GM19395 (cell line): ENCODE measurements around the gene TXNIP.

Source experiments
- ATAC-seq: cut with Tn5 transposase; IDR thresholded peaks from one replicate; pipeline ENCODE4 v1.9.1; 2021; ENCODE audit warnings: mild to moderate bottlenecking, moderate library complexity; ENCODE audit not compliant: unreplicated experiment

The TXNIP gene

DNA sequence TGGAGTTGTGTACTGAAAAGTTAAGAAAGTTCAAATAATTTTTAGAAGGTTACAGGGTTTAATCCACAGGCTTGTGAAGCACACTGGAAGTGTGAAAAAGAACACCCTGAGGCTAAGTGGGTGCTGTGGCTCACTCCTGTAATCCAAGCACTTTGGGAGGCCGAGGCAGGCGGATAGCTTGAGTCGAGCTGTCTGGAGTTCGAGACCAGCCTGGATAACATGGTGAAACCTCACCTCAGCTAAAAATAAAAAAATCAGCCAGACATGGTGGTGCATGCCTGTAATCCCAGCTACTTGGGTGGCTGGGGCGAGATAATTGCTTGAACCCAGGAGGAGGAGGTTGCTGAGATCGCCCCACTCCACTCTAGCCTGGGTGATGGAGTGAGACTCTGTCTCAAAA, 9.8 kb downstream of the TXNIP start:
- no peak for ATAC-seq

DNA sequence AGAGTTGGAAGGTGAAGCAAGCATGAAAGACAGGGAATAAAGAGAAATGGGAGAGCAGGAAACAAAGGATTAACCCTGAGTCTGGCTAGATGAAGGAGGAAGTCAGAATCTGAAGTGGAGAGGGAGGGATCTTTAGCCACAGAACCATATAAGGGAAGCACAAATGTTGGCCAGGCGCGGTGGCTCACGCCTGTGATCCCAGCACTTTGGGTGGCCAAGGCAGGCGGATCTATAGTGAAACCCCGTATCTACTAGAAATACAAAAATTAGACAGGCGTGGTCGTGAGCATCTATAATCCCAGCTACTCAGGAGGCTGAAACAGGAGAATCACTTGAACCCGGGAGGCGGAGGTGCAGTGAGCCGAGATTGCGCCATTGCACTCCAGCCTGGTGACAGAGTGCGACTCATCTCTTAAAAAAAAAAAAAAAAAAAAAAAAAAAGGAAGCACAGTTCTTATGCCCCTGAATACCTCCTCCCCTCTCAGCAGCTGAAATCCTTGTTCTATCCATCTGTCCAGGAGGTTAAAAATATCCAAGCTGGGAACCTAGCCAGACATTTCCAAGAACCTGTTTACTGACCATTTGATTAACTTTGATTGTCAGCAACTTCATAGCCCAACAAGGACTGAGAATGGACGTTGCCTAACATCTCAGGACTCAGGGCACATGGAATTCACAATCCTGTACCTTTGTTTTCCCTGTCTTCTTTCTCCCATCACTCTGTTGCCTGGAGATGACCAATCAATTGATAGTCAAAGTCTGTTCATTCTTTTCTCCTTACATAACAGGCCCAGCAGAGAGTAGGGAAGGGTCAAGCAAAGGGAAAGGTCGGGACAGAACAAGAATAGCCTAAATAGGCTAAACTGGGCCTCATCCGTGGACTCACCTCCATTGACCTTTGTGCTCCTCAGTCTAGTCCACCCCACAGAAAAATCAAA, 10.6 kb downstream of the TXNIP start:
- ATAC-seq, result no peak

DNA sequence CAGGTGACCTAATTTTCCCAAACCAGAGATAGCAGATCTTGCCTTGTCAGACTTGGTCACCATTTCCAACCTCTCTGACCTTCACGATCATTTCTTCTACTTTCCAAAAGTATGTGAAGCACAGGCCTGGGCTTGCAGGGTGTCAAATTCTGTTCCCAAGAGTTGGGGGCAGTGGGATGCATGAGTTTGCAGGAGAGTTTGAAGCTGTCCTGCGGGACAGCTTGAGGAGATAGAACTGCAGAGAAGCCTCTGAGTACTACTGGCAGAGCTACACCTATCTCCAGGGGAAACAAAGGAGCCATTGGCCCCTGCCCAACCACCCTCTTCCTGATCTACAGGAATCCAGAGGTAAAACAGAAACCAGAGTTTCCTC, 11.3 kb downstream of the TXNIP start:
- no peak for ATAC-seq

DNA sequence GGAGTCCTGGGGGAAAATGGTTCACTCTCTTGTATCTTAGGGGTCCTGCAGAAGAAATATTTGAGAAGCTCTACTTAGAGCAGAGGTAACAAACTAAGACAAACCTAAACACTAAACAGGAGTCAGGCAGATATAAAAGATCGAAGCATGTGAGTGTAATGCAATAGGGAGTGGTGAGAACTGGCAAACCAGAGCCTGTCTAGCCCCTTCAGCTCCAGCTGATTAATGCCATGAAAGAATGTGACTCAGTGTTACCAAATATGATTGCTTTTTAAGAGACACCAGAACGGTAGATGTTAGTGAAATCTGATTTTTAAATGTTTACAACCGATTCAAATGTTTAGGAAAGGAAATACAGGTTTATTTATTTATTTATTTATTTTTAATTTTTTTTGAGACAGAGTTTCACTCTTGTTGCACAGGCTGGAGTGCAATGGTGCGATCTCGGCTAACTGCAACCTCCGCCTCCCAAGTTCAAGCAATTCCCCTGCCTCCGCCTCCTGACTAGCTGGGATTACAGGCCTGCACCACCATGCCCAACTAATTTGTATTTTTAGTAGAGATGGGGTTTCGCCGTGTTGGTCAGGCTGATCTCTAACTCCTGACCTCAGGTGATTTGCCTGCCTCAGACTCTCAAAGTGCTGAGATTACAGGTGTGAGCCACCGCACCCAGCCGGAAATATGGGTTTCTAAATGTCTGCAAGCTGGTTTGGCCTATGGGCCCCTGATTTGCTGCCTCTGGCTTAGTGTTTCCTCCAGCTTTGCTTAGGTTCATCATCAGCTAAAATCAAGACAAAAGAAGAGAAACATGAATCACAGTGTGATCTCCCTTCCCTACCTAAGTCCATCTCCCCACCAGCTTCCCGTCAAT, 12.2 kb downstream of the TXNIP start:
- ATAC-seq, result no peak

DNA sequence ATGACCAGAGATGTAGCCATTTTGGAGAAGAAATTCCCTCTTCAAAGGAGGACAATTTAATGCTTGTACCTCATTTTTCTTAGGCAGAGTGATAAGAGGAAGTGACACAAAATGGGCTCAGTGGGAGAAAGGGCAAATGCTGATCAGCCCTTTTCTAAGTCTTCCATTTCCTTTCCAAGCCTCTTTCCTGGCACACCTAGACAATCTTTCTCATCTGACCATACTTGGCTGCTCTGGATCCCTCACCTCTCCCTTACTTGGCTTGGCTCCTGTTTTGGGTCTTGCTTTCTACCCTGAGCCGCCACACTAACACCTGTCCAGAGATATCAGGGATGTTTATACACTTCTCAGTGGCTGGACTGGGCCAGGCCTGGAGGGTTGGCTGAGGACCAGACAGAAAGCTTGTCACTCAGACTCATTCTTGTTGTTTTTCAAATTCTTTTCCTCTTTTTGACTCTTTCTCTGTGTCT, 13.1 kb downstream of the TXNIP start:
- no peak for ATAC-seq

DNA sequence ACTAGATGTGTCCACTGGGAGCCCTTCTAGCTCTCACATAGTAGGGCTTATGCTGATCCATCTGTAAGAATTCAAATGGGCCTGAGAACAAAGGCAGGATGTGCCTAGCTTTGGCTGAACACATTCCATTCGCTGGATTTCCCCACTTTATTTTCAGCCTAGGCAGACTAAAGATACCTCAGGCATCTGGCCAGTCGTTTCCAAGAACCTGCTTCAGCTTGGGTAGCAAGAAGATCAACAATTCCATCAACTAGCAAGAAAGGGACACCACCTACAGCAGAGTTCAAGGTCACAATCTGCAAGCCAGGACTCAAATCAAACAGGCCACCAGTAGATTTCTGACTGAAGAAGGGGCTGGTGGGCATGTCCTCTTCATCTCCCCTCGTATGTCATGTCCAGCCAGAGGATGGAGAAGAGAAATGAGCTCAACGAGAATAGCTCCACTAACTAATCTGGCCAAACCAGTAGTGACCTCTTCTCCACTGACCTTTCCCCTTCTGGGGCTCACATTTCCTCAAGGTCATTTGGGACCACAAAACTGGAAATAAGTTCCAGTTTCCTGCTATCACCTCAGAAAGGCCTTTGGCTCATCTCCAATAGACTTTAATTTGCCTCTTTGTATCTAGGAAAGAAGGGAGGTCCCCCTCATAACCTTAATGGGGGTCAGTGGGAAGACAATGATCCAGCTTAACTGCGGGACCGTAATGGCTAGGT, 14.2 kb downstream of the TXNIP start:
- no peak for ATAC-seq

DNA sequence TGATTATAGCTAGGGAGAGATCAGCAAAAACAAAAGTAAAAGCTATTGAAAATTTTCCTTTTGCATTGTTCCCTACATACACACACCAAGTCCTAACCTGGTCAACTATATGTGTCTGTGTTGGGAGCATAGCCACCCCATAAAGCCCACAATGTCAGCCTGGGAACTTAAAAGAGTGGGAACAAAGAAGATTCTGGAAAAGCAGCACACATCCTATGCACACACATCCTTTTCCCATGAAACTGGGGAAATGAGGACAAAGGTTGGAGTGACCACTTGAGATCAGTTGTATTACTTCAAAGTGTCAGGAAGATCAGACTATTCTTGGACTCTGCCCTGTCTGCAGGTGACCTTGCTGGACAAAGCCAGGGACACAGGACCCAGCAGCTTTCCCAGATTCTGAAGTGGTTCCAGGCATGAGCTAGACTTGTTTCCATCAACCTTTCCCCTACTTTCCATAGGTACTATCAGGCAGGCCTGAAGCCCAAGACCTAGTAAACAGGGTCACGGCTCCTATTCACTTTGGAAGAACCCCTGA, 15.9 kb downstream of the TXNIP start:
- no peak for ATAC-seq

DNA sequence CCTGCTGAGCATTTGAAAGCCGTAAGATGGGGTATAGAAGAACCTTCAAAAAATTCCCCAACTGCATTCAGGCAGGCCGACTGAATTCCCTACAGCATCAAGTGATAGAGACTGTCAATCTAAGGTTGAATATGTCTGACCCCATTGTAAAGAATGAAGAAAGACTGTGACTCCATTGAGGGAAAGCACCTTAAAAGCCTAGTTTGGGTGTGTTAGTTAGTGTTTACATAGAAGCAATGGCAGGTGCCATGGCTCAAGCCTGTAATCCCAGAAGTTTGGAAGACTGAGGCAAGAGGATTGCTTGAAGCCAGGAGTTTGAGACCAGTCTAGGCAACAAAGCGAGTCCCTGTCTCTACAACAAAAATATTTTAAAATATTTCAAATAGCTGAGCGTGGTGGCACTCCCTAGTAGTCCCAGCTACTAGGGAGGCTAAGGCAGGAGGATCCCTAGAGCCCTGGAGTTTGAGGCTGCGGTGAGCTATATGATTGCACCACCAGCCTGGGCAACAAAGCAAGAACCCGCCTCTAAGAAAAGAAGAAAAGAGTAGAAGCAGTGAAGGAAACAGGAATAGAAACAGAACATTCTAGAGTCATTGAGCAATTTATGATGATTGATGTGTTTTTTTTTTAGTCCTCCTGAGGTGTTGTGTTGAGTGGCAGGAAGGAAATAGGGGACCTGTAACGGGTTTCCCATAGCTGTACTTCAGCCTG, 16.5 kb downstream of the TXNIP start:
- peak; percentile 21 for ATAC-seq

DNA sequence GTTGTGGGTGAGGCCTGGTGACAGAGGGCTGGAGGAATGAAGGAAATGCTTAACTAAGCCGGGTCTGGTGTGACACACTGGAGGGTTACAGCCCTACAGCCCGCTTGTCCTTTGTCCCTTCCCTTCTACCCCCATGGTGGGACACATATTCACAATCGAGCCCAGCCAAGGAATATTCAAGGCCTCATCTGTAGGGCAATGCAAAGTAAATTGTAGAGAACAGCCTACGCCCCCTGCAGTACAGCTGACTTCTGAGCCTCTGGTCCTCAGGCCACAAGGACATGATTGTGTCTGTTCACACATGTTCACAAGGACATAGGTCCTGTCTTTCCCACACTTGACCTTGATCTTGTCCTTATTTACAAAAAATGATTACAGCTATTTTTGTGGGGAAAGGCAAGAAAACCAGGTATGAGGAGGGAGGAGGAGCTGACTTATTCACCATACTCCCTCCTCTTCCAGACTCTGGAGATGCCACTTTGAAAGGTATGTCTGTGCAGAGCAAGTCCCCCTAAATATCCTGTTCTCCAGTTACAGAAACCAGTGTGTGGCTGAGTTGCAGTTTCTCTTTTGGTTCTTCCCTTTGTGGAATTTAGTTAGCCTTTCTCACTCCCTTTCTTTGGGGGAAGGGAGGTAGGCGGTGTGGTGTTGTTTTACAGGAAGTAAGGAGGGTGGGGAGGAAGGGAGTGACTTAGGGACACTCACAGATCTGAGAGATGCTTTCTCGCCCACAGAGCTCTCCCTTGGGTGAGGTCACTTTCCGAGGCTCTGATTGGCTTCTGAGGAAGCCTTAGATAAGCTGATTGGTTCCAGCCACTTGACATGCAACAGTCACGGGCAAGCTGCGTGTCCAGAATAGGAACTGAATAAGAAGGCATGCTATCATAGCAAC, 17.3 kb downstream of the TXNIP start:
- ATAC-seq, result peak; percentile 95

DNA sequence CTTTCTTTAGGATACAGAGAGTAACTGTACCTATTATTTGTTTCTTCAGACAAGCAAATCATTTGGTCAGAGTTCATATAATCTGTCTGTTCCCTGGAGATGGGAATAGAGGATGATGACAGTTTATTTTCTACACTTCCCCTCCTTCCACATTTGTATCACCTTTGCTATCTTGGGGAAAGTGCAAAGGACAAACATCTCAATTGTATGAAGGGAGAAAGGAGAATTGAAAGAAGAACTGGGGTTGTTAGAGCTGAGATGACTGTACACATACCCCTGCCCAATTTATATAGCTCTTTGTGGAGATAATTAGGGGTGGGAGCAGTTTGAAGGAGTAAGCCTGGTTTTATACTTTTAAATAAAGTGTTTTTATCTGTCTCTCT, 17.9 kb downstream of the TXNIP start:
- ATAC-seq, result no peak

DNA sequence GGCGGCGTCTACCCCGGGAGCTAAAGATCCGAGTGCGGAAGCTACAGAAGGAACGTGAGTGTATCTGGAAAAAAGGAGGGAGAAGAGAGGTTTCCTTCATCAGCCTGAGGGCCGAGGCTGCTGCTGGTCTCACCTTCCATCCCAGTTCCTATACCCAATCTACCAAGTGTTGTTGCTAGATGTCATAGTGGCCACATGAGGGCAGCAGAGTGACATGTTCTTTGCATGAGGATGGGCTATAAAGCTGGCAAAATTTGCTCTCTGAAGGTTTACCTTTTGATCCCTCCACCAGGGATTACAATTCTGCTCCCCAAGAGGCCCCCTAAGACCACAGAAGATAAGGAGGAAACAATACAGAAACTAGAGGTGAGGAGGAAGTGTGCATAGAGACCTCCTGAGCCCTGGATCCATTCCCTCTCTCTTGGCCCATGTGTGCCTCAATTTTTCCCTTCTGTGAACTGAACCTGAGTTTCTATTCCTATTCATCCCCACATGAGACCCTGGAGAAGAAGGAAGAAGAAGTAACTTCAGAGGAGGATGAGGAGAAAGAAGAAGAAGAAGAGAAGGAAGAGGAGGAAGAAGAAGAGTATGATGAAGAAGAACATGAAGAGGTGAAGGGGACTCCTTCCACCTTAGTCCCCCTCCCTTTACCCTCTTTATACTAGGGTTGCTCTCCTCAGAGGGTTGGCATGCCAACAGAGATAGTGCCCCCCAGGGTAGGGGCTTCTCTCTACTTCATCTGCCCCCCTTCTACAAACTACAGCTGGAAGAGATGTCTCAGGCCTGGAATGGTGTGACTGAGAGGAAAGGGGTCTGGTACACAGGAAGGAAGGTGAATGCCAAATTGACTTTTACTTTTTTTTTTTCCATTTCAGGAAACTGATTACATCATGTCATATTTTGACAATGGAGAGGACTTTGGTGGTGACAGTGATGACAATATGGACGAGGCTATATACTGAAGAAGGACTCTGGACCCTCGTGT, 18.6 kb downstream of the TXNIP start:
- ATAC-seq, result no peak

DNA sequence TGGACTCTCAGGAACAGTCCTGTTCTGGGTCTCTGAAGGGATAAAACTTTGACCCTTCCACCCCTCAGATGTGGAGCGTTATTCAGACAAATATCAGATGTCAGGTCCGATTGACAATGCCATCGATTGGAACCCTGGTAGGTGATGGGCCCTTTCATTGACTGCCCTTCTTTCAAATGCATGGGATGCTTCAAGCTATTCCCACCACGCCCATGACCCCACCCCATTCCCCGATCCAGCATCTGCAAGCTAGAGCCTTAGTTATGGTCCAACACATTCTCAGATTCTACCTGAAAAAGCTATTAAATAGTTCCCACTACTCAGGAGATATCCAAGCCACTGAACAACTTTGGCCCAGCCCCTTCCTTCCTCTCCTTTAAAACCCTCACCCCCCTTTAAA, 19.4 kb downstream of the TXNIP start:
- ATAC-seq, result no peak

DNA sequence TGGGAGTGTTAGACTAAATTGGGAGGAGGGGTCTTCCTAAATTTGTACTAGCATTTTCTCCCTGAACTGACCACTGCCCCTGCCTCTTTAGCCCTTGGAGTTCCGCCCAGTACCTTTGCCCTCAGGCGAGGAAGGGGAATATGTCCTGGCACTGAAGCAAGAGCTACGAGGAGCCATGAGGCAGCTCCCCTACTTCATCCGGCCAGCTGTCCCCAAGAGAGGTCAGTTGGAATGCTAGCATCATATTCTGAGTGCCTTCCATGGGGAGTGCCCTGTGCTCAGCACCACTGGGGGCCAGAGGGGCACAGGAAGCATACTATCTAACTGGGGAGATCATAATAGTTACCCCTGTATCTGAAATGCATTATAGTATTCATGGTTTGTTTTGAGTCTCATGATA, 21.2 kb downstream of the TXNIP start:
- ATAC-seq, result no peak

DNA sequence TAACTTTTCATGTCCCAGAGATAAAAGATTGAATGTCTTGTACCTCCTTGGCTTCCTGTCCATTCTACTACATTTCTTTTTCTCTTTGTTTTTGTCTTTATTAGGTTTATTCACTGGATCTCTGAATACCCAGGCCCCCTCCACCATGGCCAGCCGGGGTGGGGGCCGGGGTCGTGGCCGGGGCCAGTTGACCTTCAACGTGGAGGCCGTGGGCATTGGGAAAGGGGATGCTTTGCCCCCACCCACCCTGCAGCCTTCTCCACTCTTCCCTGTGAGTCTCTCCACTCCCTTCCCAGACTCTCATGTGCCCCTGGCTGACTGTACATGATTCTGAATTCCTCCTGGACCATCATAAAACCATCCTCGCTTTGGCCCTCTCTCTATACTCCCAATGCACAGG, 21.7 kb downstream of the TXNIP start:
- ATAC-seq, result no peak

DNA sequence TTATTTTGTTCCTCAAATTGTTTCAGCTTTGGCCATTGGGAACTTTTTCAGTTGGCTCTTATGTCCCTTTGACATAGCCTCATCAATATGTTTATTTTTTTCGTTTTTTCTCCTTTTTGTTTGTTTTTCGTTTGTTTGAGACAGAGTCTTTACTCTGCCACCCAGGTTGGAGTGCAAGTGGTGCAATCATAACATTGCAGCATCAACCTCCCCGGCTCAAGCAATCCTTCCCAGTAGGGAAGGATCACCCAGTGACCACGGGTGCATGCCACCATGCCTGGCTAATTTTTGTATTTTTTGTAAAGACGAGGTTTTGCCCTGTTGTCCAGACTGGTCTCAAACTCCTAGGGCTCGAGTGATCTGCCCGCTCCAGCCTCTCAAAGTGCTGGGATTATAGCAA, 23.8 kb downstream of the TXNIP start:
- ATAC-seq, result no peak

DNA sequence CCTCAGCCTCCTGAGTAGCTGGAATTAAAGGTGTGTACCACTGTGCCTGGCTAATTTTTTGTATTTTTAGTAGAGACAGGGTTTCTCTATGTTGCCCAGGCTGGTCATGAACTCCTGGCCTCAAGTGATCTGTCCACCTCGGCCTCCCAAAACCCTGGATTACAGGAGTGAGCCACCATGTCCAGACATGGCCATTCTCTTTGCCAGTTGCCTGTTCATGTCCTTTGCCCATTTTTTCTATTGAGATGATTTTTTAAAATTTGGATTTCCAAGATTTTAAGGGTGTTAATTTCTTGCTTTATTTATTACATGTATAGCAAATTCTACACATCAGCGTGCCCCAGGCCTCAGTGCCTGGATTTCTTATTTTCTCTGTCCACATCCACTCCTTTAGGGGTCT, 29.1 kb downstream of the TXNIP start:
- ATAC-seq, result no peak

DNA sequence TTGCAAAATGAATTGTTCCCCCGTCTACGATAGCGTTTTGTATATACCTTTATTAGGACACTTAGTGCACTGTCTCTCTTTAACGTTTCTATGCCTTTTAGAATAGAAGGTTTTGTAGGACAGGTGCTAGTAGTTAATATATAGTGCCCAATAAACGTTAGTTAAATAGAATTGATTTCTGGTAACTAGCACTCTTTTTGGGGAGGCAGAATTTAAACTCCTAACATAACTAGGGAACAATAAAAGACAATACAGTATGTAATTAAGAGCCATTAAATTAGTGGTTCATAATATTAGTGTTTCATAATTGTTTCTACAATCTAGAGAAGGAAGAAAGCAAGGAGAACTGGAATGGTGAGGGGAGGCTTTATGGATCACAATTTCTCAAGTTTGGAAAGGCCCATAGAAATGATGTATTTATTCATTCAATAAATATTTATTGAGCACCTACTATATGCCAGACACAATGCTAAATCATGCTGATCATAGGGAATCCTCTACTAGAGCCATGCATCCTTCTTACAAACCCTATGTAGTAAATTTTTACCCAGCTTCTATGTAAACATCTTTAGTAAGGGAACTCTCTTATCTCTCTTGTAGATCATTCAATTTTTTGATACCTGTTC, 31.1 kb downstream of the TXNIP start:
- no peak for ATAC-seq
